Measurements from ENCODE around the gene ANOS1. TPM values are rescaled to one million over a fixed set of nuclear protein-coding genes. Genes with fewer than 3 reads are reported as not detected.

The ANOS1 gene
- total RNA-seq, 1 experiment from 2014 or later = 54.9 TPM

DNA sequence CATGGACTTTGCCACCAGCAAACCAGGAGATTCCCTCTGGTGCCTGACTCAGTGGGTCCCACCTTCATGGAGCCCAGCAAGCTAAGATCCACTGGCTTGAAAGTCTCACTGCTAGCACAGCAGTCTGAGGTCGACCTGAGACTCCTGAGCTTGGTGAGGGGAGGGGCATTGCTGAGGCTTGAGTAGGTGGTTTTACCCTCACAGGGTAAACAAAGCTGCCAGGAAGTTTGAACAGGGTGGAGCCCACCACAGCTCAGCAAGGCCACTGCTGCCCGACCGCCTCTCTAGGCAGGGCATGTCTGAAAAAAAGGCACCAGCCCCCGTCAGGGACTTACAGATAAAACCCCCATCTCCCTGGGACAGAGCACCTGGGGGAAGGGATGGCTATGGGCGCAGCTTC, 41.2 kb upstream of the ANOS1 start:
- TF ChIP-seq, protein P1, sequence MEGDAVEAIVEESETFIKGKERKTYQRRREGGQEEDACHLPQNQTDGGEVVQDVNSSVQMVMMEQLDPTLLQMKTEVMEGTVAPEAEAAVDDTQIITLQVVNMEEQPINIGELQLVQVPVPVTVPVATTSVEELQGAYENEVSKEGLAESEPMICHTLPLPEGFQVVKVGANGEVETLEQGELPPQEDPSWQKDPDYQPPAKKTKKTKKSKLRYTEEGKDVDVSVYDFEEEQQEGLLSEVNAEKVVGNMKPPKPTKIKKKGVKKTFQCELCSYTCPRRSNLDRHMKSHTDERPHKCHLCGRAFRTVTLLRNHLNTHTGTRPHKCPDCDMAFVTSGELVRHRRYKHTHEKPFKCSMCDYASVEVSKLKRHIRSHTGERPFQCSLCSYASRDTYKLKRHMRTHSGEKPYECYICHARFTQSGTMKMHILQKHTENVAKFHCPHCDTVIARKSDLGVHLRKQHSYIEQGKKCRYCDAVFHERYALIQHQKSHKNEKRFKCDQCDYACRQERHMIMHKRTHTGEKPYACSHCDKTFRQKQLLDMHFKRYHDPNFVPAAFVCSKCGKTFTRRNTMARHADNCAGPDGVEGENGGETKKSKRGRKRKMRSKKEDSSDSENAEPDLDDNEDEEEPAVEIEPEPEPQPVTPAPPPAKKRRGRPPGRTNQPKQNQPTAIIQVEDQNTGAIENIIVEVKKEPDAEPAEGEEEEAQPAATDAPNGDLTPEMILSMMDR (conservative IDR thresholded peaks at IDR 0.05) = no peak
- DNase-seq = no peak
- no peak overlapping the region for H3K4me3 Mint-ChIP-seq
- H3K9me3 Mint-ChIP-seq = peaks cover 4 to 26% of the 10 kb centered on the region in 2 experiments; a peak in 4 of 5 replicates
- H3T11ph ChIP-seq (ENCODE audit: low read length) = no peak overlapping the region
- no peak overlapping the region for H2AK5ac ChIP-seq (ENCODE audit: insufficient read length, low read length)
- no peak overlapping the region for H2BK5ac ChIP-seq (ENCODE audit: insufficient read length, low read length)
- no peak overlapping the region for H2BK120ac ChIP-seq (ENCODE audit: low read depth, low read length, poor library complexity, severe bottlenecking)
- WGBS (ENCODE audit: extremely low coverage, insufficient read length, low lambda C conversion rate) = no CpG with 5 or more reads among the region's 5 CpGs
- H3K9me3 ChIP-seq (ENCODE audit: control insufficient read depth, low read depth, low read length) = no peaks in the 10 kb centered on the region
- no peak overlapping the region for H3K27ac Mint-ChIP-seq
- no peak overlapping the region for H2BK15ac ChIP-seq (ENCODE audit: low read depth, low read length)
- H3K27ac ChIP-seq (ENCODE audit: insufficient read length, low read depth, low read length) = no peak overlapping the region
- H2AFZ ChIP-seq (ENCODE audit: low read length) = no peak overlapping the region
- H3K18ac ChIP-seq (ENCODE audit: insufficient read length, low read depth, low read length) = no peak overlapping the region
- H3K56ac ChIP-seq (ENCODE audit: insufficient read length, low read depth, low read length) = no peak overlapping the region
- no peaks in the 10 kb centered on the region for H3K79me1 ChIP-seq (ENCODE audit: insufficient read depth, low read depth, low read length, poor library complexity, severe bottlenecking)
- H3K23ac ChIP-seq (ENCODE audit: insufficient read length, low read depth, low read length) = no peak overlapping the region
- no peaks in the 10 kb centered on the region for H4K20me1 ChIP-seq (ENCODE audit: control insufficient read depth, insufficient read depth, insufficient read length)
- H3K23me2 ChIP-seq (ENCODE audit: insufficient read length, low read depth, low read length, poor library complexity, severe bottlenecking) = no peaks in the 10 kb centered on the region
- no peak overlapping the region for H4K5ac ChIP-seq (ENCODE audit: insufficient read length, low read depth, low read length)
- peaks cover 3% of the 10 kb centered on the region for H3K27me3 Mint-ChIP-seq (ENCODE audit: low read depth)
- H3K4me1 ChIP-seq (ENCODE audit: insufficient read depth, low read length) = no peaks in the 10 kb centered on the region
- no peaks in the 10 kb centered on the region for H3K4me1 Mint-ChIP-seq
- H3K27me3 ChIP-seq (ENCODE audit: insufficient read depth, low read length) = no peaks in the 10 kb centered on the region
- no peak overlapping the region for H4K8ac ChIP-seq (replicated peaks; ENCODE audit: insufficient read length, low read depth, low read length)
- no peak overlapping the region for H3K4me2 ChIP-seq (ENCODE audit: insufficient read depth, insufficient read length, low read length)
- no peak overlapping the region for H3K4ac ChIP-seq (ENCODE audit: low read depth, low read length)
- no peaks in the 10 kb centered on the region; a peak in 2 of 7 replicates for H3K36me3 Mint-ChIP-seq (ENCODE audit: insufficient read depth in 1 of 3, low read depth in 3 of 3)
- no peak overlapping the region for H2BK12ac ChIP-seq (ENCODE audit: insufficient read length, low read depth, low read length)
- H3K9ac ChIP-seq (ENCODE audit: extremely low read depth, insufficient read length, low read length) = no peak overlapping the region
- H2BK20ac ChIP-seq (ENCODE audit: low read depth, low read length, poor library complexity, severe bottlenecking) = no peak overlapping the region
- no peak overlapping the region; the same call in 1 of the 2 replicates for H3K14ac ChIP-seq (ENCODE audit: insufficient read depth, low read length)
- H4K91ac ChIP-seq (ENCODE audit: insufficient read length, low read depth, low read length) = no peak overlapping the region
- no peaks in the 10 kb centered on the region for H3K79me2 ChIP-seq (ENCODE audit: insufficient read depth, low read length)
